Measurements from ENCODE around the gene MAGEB5.
"Not testable (repeated sequence)": the region's sequence is repeated elsewhere in the genome, so short reads cannot be mapped to it uniquely, and the experiment has no call there.

Gene MAGEB5, protein sequence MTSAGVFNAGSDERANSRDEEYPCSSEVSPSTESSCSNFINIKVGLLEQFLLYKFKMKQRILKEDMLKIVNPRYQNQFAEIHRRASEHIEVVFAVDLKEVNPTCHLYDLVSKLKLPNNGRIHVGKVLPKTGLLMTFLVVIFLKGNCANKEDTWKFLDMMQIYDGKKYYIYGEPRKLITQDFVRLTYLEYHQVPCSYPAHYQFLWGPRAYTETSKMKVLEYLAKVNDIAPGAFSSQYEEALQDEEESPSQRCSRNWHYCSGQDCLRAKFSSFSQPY

DNA sequence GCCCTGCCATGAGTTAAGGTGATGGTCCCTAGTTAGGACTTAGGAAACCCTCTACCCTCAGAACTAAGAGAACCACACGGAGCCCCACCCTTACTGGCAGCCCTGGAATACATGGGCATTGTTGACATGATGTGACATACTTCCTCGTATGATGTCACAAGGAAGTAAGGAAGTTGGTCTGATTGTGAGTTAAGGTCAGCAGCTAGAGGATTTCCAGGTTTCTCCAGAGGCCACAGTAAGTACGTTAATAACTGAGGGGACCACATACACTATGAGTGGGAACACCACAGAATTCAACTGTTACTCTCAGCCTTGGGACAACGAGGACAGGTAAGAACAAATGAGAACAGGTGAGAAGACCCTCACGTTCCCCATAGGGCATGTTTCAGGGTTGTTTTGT, at the start of gene MAGEB5:
TSS of gene MAGEB5 (plus strand) at position 301 of the 400 bp plus-strand sequence. CDS start 1,133 bp downstream, outside the sequence.
- H3K27ac ChIP-seq = no peak within 1 kb of the TSS
- TF ChIP-seq, protein P1, sequence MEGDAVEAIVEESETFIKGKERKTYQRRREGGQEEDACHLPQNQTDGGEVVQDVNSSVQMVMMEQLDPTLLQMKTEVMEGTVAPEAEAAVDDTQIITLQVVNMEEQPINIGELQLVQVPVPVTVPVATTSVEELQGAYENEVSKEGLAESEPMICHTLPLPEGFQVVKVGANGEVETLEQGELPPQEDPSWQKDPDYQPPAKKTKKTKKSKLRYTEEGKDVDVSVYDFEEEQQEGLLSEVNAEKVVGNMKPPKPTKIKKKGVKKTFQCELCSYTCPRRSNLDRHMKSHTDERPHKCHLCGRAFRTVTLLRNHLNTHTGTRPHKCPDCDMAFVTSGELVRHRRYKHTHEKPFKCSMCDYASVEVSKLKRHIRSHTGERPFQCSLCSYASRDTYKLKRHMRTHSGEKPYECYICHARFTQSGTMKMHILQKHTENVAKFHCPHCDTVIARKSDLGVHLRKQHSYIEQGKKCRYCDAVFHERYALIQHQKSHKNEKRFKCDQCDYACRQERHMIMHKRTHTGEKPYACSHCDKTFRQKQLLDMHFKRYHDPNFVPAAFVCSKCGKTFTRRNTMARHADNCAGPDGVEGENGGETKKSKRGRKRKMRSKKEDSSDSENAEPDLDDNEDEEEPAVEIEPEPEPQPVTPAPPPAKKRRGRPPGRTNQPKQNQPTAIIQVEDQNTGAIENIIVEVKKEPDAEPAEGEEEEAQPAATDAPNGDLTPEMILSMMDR (conservative IDR thresholded peaks at IDR 0.05) = no peak

DNA sequence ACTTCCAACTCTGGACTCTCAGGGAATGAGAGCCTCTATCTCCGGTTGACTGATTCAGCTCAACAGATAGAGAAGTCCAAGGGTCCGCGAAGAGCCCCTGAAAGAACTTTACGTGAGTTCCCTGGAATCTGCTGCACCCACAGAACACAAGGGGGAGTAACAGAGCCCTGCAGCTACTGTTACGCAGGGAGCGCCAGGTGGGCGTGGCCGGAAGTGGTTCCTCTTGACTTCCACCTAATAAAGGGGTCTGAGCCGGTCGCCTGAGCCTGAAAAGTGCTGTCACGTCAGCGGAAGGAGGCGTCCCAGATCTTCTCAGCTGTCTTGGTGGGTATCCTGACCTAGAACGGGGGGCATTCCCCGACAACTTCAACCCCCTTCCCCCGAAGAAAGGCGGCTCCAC, 23.8 kb upstream of the MAGEB5 start, which contains the start of gene MAGEB6:
TSS of gene MAGEB6 (plus strand) at position 237 of the 400 bp plus-strand sequence. CDS start 1,407 bp downstream, outside the sequence.
- H3K27ac ChIP-seq = no peak within 1 kb of the TSS
- TF ChIP-seq, protein P1 (conservative IDR thresholded peaks at IDR 0.05) = no peak

DNA sequence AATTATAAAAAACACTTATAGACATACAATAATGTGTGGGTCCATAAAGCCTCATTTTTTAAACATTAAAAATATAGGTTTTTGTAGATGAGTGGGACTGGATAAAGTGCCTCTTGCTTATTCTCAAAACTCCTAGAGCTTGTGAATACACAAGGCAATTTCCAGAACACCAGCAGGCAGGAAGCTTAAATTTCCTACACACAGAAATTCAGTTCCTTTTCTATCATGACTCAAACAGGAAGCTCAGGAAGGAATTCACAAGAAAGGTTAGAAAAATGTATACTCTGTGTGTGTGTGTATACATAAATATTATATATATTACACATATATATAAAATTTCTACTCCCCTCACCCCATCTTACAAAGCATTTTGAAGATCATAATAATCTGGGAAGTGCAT, 12.4 kb upstream of the MAGEB5 start:
- TF ChIP-seq, protein P1 (conservative IDR thresholded peaks at IDR 0.05) = no peak
- no peak overlapping the region for H3K27ac ChIP-seq

DNA sequence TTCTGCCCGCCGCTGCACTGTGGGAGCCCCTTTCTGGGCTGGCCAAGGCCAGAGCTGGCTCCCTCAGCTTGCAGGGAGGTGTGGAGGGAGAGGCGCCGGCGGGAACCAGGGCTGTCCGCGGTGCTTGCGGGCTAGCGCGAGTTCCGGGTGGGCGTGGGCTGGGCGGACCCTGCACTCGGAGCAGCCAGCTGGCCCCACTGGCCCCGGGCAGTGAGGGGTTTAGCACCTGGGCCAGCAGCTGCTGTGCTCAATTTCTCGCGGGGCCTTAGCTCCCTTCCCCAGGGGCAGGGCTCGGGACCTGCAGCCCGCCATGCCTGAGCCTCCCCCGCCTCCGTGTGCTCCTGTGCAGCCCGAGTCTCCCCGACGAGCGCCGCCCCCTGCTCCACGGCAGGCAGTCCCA, 11.3 kb upstream of the MAGEB5 start:
- not testable (repeated sequence) for H3K27ac ChIP-seq

DNA sequence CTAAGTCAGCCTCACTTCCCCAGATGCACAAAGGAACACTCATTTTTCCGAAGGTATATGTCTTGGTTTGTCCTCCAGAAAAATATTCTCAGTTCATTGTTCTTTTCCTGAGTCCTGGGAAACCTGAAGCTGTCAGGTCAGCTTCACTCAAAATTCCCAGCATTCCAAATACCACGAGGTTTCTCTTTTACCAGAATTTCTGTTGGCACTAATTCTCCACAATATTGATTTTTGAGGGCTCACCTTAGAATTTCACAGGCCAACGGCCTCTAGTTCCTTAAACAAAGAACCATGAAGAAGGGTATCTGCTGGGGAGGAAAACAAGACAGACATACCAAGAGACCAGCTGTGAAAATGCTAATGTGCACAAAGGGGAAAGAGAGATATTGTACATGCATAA, 8.0 kb upstream of the MAGEB5 start:
- TF ChIP-seq, protein P1 (conservative IDR thresholded peaks at IDR 0.05) = no peak
- H3K27ac ChIP-seq = no peak overlapping the region

DNA sequence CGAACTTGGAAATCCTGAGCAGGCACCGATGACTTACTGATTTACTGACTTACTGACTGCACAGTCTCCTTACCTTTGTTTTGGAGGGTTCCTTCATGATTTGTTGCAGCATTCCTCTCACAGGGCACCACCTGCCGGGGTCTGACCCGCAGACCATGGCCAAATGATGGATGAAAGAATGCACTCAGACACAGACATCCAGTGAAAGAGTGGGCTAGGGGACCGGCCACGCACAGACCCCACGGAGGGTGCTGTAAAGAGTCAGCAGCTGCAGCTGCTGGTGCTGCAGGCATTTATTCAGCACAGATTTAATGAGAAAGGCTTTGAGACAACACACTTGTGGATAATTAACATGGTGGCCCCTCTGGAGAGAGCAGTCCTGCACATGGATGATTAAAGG, 3.4 kb downstream of the MAGEB5 start:
- TF ChIP-seq, protein P1 (conservative IDR thresholded peaks at IDR 0.05) = no peak
- H3K27ac ChIP-seq = no peak overlapping the region

DNA sequence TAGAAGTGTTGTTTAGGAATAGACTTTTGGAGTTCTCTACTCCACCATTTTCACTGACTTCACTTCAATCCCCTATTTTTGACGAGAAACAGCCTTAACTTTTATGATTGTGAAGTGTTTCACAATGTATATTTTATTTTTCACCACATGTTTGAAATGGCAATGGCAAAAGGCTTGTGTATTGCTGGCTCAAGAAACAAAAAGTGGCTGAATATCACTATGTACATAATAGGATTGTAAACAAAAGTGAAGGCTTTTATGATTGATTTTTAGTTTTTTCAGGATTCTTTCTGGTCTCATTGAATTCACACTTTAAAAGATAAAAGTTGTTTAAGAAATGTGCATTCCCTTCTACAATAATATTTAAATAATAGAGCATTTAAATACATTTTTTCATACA, 18.2 kb downstream of the MAGEB5 start:
- H3K27ac ChIP-seq = no peak overlapping the region
- TF ChIP-seq, protein P1 (conservative IDR thresholded peaks at IDR 0.05) = no peak

DNA sequence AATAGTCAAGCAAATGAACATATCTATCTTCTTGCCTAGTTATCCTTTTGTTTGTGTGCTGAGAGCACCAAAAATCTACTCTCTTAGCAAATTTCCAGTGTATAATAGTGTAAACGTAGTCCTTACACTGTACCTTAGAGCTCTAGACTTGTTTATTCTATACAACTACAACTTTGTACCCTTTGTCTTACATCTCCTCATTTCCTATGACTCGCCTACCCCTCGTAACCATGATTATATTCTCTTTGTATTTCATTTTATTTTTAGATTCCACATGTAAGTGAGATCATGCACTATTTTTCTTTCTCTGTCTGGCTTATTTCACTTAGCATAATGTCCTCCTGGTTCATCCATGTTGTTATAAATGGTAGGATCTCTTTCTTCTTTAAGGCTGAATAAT, 37.6 kb downstream of the MAGEB5 start:
- no peak overlapping the region for H3K27ac ChIP-seq
- TF ChIP-seq, protein P1 (conservative IDR thresholded peaks at IDR 0.05) = no peak

All from VCaP (cell line).